HG02678 (cell line): Measurements from ENCODE around the gene SLCO1A2.

Source experiments
- ATAC-seq: cut with Tn5 transposase; IDR thresholded peaks from one replicate; pipeline ENCODE4 v1.9.1; 2021; ENCODE audit warnings: mild to moderate bottlenecking, moderate library complexity; ENCODE audit not compliant: unreplicated experiment

Gene SLCO1A2

GRCh38 chr12:21336656-21337055, 1.9 kb upstream of the SLCO1A2 start:
- ATAC-seq: no peak

- ATAC-seq: no peak
Measured at GRCh38 chr12:21330682-21331253, 3.9 kb downstream of the SLCO1A2 start.

- ATAC-seq: no peak
Measured at GRCh38 chr12:21328578-21328977, 6.1 kb downstream of the SLCO1A2 start.

GRCh38 chr12:21324551-21324950, 10.2 kb downstream of the SLCO1A2 start:
- no peak for ATAC-seq

- ATAC-seq: no peak
Measured at GRCh38 chr12:21323736-21324135, 11.0 kb downstream of the SLCO1A2 start.

GRCh38 chr12:21308785-21309184, 25.9 kb downstream of the SLCO1A2 start:
- no peak for ATAC-seq

- no peak for ATAC-seq
Measured at GRCh38 chr12:21305661-21306060, 29.1 kb downstream of the SLCO1A2 start.

- ATAC-seq: no peak
Measured at GRCh38 chr12:21300632-21301031, 34.1 kb downstream of the SLCO1A2 start.

GRCh38 chr12:21296751-21297406, 37.8 kb downstream of the SLCO1A2 start:
- peak; percentile 69 for ATAC-seq

GRCh38 chr12:21296348-21296747, 38.4 kb downstream of the SLCO1A2 start:
- ATAC-seq: no peak

- no peak for ATAC-seq
Measured at GRCh38 chr12:21294176-21294575, 40.5 kb downstream of the SLCO1A2 start.

GRCh38 chr12:21292111-21292510, 42.6 kb downstream of the SLCO1A2 start:
- no peak for ATAC-seq

GRCh38 chr12:21289698-21290097, 45.0 kb downstream of the SLCO1A2 start:
- ATAC-seq: no peak

GRCh38 chr12:21276826-21277225, 57.9 kb downstream of the SLCO1A2 start:
- no peak for ATAC-seq

- no peak for ATAC-seq
Measured at GRCh38 chr12:21265932-21266331, 68.8 kb downstream of the SLCO1A2 start.

GRCh38 chr12:21264232-21264631, 70.5 kb downstream of the SLCO1A2 start:
- no peak for ATAC-seq

- no peak for ATAC-seq
Measured at GRCh38 chr12:21257172-21257571, 77.5 kb downstream of the SLCO1A2 start.

GRCh38 chr12:21252070-21252469, 82.6 kb downstream of the SLCO1A2 start:
- no peak for ATAC-seq

GRCh38 chr12:21248679-21249078, 86.0 kb downstream of the SLCO1A2 start:
- peak; percentile 50 for ATAC-seq

- ATAC-seq: no peak
Measured at GRCh38 chr12:21239866-21240265, 94.9 kb downstream of the SLCO1A2 start.

- ATAC-seq: no peak
Measured at GRCh38 chr12:21234395-21234794, 100.3 kb downstream of the SLCO1A2 start.

GRCh38 chr12:21223930-21224329, 110.8 kb downstream of the SLCO1A2 start:
- no peak for ATAC-seq

- no peak for ATAC-seq
Measured at GRCh38 chr12:21221778-21222177, 112.9 kb downstream of the SLCO1A2 start.
